Inflammatory macrophage treated with lipopolysaccharide for 4 hours (primary cell): Measurements from ENCODE around the gene ALDOA.

Source experiments
- DNase-seq: peaks from one replicate; pipeline ENCODE4 v3.0.0-alpha.2; 2020

Gene ALDOA

DNA sequence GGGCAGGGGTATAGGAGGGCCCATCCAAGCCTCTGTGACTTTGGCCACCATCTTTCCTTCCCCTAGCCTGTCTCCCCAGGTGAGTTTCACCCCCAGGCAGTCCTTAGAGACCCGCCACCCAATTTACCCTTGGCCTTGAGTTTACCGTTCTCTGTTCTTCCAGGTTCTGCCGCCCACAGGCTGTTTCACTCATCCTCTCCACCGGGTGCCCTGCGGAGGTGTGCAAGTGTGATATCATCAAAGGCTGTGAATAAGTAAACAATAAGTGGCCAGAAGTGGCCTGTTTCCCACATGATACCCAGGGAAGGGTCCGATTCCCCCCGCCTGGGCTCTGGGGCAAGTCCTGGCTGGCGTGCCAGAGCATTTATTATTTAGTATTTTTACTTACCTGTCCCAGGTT lies 19.4 kb upstream of the ALDOA start:
- no peak for DNase-seq

GRCh38 chr16:30046588-30046987 lies 19.0 kb upstream of the ALDOA start:
- DNase-seq: no peak

DNA sequence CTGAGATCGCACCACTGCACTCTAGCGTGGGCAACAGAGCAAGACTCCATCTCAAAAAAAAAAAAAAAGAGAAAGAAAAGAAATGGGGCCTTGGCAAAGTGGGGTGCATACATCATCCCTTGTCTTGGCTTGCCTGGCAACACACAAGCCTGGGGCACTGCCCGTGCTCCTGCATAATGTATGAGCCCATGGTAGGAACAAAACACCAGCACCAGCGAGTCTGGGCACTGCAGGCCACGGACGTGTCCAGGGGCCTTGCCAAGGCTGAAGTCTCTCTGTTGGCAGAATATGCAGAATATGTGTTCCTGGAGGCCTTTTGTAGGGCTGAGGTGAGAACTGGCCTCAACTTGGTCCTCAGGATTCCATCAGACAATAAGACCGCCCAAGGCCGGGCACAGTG lies 15.7 kb upstream of the ALDOA start:
- DNase-seq: no peak

- DNase-seq: no peak
Measured at GRCh38 chr16:30051518-30051917, 14.0 kb upstream of the ALDOA start.

GRCh38 chr16:30052671-30053372 lies 12.7 kb upstream of the ALDOA start:
- DNase-seq: peak; percentile 92

GRCh38 chr16:30053376-30054015 lies 12.1 kb upstream of the ALDOA start:
- DNase-seq: no peak

DNA sequence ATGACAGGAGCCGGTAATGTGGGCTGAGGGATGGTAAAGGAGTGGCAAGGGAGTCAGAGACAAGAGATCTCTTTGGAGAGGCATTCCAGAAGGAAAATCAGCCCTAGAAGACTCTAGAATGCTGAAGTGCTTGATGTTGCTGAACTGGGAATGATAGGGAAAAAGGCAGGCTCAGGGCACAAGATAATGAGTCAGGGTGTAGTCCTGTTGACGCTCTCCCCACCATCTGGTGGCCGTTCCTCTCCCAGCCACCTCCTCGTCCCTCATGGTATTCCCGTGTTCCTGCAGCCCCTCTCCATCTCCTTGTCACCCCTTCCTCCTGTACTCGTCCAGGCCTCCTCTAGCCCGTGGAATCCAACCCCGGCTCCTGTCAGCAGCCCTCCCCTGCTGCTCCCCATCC lies 11.1 kb upstream of the ALDOA start:
- DNase-seq: no peak

DNA sequence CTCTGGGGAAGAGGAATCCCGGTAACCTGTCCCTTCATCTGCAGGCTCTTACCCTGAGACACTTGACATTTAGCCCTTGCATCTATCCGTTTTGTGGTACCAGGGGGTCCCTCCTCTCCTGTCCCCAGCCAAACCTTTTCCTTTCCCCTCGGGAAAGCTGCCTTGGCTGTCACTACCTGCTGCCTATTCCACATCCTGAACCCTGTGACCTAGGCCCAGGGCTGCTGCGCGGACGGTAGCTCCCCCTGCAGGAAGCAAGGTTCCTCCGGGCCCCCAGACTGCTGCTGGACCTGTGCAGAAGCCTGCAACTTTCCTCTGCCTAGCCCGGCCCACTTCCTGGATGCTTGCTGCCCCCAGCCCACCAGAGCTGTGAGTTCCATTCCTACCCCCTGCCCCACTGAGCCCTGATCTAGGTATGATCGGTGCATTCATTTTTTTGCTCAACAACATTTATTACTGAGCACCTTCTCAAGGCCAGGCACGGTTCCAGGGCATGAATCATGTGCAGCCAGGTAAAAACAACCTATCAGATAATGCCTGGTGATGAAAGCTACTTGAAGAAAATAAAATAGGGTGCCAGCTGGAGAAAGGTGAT lies 10.5 kb upstream of the ALDOA start:
- DNase-seq: peak; percentile 41

DNA sequence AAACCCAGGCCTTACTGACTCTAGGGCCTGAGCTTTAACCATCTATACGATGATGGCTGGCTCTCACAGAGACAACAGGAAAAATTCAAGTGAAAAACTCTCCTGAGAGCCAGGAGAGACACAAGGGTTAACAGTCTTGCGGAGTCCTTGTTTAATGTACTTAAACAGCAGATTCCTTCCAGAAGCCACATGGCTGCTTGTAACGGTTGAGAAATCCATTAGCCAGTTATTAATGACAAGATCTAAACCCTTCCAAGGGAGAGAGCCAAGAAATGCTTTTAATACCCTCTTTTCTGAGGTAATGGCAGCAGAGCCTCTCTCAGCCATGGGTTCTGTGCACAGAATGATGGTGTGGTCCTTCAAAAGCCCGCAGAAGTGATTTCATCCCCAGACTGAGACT lies 5.2 kb upstream of the ALDOA start:
- no peak for DNase-seq

- DNase-seq: no peak
Measured at GRCh38 chr16:30060836-30061554, 4.6 kb upstream of the ALDOA start.

DNA sequence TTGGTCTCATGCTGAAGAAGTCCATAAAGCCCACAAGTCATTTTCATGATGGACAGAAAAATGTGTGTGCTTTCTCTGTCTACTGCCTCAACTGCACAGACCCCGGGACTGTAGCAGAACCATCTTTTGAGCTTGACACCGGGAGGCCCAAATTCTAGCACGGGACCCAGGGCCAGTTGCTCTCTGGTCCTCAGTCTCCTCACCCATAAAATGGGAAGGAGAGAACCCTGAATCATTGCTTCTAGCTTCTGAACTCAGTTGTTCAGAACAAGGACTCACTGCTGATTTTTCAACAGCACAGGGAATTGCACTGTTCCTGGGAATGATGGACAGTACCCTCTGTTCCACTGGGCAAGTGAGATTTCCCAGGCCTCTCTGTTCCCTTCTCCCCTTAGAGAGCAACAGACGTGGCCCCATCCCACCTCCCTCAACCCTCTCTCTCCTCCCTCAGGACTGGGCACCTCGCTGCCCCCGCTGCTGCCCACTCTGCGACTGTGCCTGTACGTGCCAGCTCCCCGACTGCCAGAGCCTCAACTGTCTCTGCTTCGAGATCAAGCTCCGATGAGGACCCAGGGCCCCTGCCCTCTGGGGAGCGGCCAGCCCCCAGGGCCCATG lies 2.2 kb upstream of the ALDOA start:
- no peak for DNase-seq

- peak; percentile 35 for DNase-seq
Measured at GRCh38 chr16:30063893-30064728, 1.4 kb upstream of the ALDOA start.

- no peak for DNase-seq
Measured at GRCh38 chr16:30064729-30065101, 845 bp upstream of the ALDOA start.

GRCh38 chr16:30065943-30066760 lies 592 bp downstream of the ALDOA start:
- DNase-seq: peak; percentile 73

DNA sequence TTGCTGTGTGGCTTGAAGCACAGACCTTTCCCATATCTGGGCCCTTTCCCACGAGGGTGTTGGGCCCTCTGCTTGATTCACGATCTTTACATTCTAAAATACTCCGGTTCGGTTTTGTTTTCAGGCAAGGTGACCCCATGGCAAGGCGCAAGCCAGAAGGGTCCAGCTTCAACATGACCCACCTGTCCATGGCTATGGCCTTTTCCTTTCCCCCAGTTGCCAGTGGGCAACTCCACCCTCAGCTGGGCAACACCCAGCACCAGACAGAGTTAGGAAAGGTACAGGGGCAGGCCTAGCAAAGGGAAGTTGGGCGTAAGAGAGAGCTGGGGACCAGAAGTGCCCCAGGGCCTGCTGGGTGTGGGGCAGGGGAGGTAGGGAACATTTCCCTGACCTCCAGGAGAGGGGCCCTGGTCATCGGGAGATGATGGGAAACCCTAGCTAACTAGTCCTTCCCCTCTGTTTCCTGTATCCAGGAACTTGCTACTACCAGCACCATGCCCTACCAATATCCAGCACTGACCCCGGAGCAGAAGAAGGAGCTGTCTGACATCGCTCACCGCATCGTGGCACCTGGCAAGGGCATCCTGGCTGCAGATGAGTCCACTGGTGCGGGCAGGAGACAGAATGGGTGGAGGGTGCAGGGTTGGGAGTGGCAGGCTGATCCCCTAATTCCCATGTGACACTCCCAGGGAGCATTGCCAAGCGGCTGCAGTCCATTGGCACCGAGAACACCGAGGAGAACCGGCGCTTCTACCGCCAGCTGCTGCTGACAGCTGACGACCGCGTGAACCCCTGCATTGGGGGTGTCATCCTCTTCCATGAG lies 1.4 kb downstream of the ALDOA start:
- peak; percentile 63 for DNase-seq

DNA sequence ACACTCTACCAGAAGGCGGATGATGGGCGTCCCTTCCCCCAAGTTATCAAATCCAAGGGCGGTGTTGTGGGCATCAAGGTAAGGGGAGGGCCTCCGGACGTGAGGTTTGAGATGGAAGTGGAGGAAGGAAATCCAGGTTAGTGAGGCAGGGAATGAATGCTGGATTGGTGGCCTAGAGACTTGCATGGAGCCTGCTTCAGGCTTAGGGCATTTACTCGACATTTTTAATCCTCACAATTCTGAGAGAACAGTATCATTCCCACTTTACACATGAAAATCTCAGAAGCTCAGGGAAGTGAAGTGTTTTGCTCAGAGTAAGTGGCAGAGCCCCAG lies 2.0 kb downstream of the ALDOA start:
- no peak for DNase-seq

- DNase-seq: no peak
Measured at GRCh38 chr16:30068333-30068732, 2.8 kb downstream of the ALDOA start.

DNA sequence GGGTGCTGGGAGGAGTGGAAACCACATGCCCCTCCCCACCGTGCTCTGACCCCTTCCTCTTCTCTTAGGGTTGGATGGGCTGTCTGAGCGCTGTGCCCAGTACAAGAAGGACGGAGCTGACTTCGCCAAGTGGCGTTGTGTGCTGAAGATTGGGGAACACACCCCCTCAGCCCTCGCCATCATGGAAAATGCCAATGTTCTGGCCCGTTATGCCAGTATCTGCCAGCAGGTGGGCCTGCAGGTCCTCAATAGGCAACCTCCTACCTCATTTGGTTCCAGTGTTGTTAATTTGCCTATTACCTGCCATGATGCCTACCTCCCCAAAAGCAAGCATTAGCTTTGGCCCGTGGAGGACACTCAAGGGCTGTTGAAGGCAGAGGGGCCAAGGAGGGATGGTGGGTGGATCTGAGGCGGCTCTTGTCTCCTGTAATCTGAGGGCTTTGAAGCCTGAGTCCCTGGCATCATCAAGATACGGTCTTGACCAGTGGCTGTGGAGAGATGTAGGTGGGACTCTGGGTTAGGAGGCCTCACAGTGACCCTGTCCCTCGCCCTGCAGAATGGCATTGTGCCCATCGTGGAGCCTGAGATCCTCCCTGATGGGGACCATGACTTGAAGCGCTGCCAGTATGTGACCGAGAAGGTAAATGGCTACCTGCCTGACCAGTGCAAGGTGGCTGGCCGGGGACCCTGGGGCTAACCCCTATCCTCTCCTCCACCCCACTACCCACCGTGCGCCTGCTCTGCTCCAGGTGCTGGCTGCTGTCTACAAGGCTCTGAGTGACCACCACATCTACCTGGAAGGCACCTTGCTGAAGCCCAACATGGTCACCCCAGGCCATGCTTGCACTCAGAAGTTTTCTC lies 3.4 kb downstream of the ALDOA start:
- DNase-seq: no peak

DNA sequence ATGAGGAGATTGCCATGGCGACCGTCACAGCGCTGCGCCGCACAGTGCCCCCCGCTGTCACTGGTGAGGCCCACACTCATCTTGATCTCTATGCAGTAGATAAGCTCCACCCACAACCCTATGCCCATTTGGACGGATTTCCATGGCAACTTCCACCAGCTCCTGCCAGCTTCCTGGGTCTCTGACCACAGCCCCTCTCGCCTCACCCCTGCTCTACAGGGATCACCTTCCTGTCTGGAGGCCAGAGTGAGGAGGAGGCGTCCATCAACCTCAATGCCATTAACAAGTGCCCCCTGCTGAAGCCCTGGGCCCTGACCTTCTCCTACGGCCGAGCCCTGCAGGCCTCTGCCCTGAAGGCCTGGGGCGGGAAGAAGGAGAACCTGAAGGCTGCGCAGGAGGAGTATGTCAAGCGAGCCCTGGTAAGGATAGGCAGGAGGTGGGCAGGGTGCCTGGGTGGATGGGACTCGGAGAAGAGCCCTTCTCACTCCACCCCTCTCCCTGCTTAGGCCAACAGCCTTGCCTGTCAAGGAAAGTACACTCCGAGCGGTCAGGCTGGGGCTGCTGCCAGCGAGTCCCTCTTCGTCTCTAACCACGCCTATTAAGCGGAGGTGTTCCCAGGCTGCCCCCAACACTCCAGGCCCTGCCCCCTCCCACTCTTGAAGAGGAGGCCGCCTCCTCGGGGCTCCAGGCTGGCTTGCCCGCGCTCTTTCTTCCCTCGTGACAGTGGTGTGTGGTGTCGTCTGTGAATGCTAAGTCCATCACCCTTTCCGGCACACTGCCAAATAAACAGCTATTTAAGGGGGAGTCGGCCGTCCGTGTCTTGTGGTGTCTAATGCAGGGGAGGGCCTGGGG lies 4.3 kb downstream of the ALDOA start:
- no peak for DNase-seq
